ENCODE results near the gene PLSCR1.
A peak's percentile ranks its signal among the peaks of the same experiment; 100 is the strongest.

Gene PLSCR1

DNA sequence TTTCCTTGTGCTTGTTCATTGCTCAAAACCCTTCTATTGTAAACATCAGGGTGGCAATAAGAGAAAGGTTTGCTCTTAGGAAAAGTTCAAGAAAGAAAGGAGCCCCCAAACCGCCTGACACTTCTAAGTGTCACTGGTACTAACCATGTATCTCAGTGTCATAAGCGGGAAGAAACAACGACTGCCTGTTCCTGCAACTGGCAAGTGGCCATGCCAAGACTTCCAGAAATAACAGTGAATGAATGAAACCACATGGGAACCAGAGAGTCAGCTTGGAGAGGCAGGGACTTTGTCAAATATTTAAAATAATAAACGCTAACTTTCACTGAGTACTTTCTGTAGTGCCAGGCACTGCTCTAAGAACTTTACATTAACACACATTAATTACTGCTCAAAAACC, 76.2 kb downstream of the PLSCR1 start:
- TF ChIP-seq, protein P1, sequence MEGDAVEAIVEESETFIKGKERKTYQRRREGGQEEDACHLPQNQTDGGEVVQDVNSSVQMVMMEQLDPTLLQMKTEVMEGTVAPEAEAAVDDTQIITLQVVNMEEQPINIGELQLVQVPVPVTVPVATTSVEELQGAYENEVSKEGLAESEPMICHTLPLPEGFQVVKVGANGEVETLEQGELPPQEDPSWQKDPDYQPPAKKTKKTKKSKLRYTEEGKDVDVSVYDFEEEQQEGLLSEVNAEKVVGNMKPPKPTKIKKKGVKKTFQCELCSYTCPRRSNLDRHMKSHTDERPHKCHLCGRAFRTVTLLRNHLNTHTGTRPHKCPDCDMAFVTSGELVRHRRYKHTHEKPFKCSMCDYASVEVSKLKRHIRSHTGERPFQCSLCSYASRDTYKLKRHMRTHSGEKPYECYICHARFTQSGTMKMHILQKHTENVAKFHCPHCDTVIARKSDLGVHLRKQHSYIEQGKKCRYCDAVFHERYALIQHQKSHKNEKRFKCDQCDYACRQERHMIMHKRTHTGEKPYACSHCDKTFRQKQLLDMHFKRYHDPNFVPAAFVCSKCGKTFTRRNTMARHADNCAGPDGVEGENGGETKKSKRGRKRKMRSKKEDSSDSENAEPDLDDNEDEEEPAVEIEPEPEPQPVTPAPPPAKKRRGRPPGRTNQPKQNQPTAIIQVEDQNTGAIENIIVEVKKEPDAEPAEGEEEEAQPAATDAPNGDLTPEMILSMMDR (conservative IDR thresholded peaks at IDR 0.05; ENCODE audit: control insufficient read depth, insufficient read depth, low read depth, low read length) = no peak
- peak; percentile 29 for DNase-seq (ENCODE audit: low read depth)
- H3K4me3 ChIP-seq (ENCODE audit: control insufficient read depth, low read depth, low read length) = no peak overlapping the region

DNA sequence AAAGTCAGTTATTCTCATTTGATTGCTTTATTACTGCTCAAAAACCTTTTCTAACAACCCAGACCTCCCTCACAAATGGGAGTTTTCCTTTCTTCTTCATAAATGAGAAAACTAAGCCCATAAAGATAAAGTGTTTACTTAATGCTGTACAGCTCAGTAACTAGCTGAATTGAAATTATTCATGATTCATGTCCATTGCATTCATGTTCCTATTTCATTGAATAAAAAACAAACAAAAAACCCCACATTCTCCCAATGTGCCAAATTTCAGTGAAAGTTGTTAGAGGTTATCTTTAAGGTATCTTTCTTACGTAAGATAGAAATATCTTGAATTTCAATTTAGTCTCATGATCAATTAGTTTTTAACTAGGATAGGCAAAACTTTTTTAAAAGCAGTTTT, 77.8 kb downstream of the PLSCR1 start:
- TF ChIP-seq, protein P1 (conservative IDR thresholded peaks at IDR 0.05; ENCODE audit: control insufficient read depth, insufficient read depth, low read depth, low read length) = no peak
- H3K4me3 ChIP-seq (ENCODE audit: control insufficient read depth, low read depth, low read length) = no peak overlapping the region
- DNase-seq (ENCODE audit: low read depth) = peak; percentile 37

DNA sequence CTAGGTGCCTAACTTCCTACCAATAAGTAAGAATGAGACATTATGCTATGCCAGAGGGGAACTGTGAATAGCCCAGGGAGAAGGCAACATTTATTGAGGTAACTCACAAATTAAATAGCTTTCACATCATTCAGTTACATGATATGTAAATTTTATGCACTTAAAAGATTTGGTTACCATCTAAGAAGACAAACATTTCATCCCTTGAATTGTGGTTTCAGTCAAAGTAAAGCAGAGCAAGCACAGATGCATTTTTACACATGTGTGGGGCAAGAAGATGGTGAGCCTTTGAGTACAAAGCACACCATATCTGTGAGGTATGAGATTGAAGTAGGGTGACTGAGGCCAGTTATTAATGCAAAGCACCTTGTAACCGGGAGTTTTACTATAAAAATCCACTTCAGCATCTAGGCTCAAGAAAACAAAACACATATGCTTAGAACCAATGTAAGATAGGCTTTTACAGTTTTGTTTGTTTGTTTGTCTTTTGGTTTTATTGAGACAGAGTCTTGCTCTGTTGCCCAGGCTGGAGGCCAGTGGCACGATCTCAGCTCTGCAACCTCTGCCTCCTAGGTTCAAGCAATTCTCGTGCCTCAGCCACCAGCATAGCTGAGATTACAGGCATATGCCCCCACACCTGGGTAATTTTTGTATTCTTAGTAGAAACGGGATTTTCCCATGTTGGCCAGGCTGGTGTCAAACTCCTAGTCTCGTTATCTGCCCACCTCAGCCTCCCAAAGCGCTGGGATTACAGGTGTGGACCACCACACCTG, 78.5 kb downstream of the PLSCR1 start:
- no peak for DNase-seq (ENCODE audit: low read depth)
- no peak overlapping the region for H3K4me3 ChIP-seq (ENCODE audit: control insufficient read depth, low read depth, low read length)
- TF ChIP-seq, protein P1 (conservative IDR thresholded peaks at IDR 0.05; ENCODE audit: control insufficient read depth, insufficient read depth, low read depth, low read length) = no peak
